ENCODE measurements around the gene MOB3B.

Gene MOB3B

GRCh38 chr9:27529316-27530278, at the start of gene MOB3B:
MOB3B (minus strand) TSS chr9:27529814; CDS start chr9:27455550, 74,264 bp downstream.
- DNase-seq (ENCODE audit: low read depth in 2 of 2), result peak; percentile 65 to 73

DNA sequence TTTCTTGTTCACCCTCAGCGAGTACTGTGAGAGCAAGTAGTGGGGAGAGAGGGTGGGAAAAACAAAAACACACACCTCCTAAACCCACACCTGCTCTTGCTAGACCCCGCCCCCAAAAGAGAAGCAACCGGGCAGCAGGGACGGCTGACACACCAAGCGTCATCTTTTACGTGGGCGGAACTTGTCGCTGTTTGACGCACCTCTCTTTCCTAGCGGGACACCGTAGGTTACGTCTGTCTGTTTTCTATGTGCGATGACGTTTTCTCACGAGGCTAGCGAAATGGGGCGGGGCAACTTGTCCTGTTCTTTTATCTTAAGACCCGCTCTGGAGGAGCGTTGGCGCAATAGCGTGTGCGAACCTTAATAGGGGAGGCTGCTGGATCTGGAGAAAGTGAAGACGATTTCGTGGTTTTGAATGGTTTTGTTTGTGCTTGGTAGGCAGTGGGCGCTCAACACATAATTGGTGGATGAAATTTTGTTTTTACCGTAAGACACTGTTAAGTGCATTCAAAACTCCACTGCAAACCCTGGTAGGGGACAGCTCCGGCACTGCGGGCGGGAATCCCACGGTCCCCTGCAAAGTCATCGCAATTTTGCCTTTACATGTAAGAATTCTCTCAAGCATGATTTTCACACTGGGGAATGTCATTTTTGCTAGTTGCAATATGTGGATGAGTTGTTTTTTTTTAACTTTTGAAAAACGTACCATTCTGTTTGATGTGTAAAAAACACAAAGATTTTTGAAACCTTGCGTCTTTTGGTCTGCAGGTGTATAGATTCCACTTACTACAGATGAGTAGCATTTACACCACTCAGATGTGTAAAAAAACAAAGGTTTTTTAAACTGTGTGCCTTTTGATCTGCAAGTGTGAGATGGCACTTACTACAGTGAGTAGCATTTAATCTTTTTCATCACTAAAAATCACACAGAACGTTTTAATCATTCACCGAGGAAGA, 44.3 kb upstream of the MOB3B start:
- peak; percentile 88 to 91 for DNase-seq (ENCODE audit: low read depth in 2 of 2)

- peak; percentile 75 for DNase-seq (ENCODE audit: low read depth in 2 of 2)
These were observed 43.5 kb upstream of the MOB3B start, which contains the start of gene C9orf72 for GRCh38 chr9:27572918-27573633. C9orf72 (minus strand) TSS chr9:27573481; CDS start chr9:27567120, 6,361 bp downstream.

DNA sequence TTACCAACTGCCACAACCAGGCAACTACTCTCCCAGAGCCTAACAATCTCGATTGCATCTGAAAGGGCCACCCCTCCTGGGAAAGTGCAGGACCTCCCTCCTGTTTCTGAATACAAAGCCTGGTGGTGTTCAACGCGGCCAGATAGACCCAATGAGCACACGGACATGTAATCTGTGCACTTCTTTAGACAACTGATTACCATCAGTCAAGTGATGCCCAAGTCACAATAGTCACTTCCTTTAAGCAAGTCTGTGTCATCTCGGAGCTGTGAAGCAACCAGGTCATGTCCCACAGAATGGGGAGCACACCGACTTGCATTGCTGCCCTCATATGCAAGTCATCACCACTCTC, 42.9 kb upstream of the MOB3B start:
- no peak for DNase-seq (ENCODE audit: low read depth in 2 of 2)

DNA sequence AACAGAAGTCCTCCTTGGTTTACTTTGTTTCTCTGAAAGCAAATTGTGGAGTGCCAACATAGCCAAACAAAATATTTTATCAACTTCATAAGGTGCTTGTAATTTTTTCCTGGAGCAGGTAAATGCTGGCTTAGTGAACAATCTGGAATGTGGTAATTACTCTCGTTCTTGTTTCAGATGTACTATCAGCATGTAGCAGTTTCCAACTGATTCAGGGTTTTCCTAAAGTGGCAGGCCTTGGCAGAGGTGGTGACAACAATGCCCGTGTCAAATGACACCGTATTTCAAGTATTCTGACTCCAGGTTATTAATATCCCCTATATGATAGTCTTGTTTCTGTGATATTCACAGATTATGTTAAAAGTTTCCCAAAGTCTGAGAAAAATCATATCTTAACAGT, 42.4 kb upstream of the MOB3B start:
- no peak for DNase-seq (ENCODE audit: low read depth in 2 of 2)

GRCh38 chr9:27571011-27571410, 41.4 kb upstream of the MOB3B start:
- no peak for DNase-seq (ENCODE audit: low read depth in 2 of 2)

GRCh38 chr9:27569406-27569805, 39.8 kb upstream of the MOB3B start:
- DNase-seq (ENCODE audit: low read depth in 2 of 2), result no peak

GRCh38 chr9:27566118-27566517, 36.5 kb upstream of the MOB3B start:
- DNase-seq (ENCODE audit: low read depth in 2 of 2), result no peak

GRCh38 chr9:27565696-27566095, 36.1 kb upstream of the MOB3B start:
- no peak for DNase-seq (ENCODE audit: low read depth in 2 of 2)

- DNase-seq (ENCODE audit: low read depth in 2 of 2), result no peak
These were observed 35.1 kb upstream of the MOB3B start for GRCh38 chr9:27564670-27565069.

DNA sequence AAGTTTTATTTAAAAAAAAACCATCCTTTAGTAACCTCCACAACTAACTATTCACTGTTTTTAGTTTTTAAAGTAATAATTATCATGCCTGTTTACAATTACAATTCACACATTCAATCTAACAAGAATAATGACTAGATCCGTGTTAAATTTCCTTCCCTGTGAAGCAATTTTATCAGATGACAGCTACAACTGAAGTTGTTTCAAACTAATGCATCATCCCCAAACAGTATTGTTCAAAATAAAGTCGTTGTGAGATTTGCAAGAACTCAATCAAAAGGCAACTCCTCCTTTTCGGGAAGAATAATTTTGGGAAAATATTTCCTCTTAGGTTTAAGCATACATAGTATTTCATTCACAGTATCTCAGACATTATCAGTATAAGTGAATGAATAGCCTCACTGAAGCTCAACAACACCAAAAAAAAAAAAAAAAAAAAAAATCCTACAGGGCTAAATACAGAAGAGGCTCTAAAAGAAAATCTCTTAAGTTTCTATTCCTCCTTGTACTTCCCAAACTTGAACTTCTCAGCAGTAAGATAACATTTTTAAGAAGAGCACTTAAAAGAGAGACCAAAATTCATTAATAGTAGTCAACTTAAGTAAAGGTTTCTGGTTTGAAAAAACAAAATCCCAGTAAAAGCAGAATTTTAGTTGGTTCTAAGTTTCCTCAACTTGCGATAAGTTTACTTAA, 34.3 kb upstream of the MOB3B start:
- no peak for DNase-seq (ENCODE audit: low read depth in 2 of 2)

- DNase-seq (ENCODE audit: low read depth in 2 of 2), result no peak
These were observed 32.1 kb upstream of the MOB3B start for GRCh38 chr9:27561685-27562084.

GRCh38 chr9:27560457-27560856, 30.8 kb upstream of the MOB3B start:
- no peak for DNase-seq (ENCODE audit: low read depth in 2 of 2)

DNA sequence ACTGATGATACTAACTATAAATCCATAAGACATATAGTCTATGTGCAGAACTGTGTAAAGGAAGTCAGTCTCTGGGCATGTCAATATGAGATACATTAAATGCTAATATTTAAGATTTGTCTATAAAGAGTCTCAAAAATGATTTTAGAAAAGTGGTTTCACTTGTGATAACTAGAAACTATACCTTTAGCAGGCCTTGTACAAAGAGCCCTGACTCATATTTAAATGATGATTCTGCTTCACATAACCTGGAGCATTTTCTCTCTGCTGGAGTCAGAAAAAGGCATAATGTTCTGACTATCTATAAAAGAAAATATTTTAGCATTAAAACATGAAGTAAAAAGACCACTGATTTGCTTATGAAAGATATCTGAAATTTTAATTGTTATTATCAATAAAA, 28.7 kb upstream of the MOB3B start:
- DNase-seq (ENCODE audit: low read depth in 2 of 2), result no peak

GRCh38 chr9:27556470-27556869, 26.9 kb upstream of the MOB3B start:
- no peak for DNase-seq (ENCODE audit: low read depth in 2 of 2)

- no peak for DNase-seq (ENCODE audit: low read depth in 2 of 2)
These were observed 25.1 kb upstream of the MOB3B start for GRCh38 chr9:27554712-27555111.

DNA sequence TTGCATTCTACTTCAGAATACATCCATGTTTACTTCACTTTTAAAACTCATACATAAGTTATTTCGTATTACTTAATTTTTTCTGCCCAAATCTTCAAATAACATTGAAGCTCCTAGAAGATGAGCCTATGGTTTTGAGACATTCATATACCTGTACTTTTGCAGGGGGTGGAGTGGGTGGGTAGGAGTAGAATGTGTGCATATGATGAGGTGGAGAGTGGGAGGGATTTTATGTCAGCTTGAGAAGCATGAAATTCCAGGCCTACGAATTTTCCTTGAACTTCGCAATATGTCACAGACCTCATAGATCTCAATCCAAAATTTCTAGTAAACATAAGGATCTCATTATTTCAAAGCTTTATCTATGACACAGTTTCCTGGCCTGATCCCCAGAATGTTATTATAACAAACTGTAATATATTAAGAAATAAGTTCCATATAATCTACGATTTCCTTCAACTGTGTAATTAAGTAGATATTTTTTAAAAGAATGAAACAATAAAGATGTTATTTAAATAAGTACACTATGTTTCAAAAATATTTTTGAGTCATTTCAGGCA, 19.7 kb upstream of the MOB3B start:
- no peak for DNase-seq (ENCODE audit: low read depth in 2 of 2)

GRCh38 chr9:27548055-27548741, 18.6 kb upstream of the MOB3B start:
- no peak for DNase-seq (ENCODE audit: low read depth in 2 of 2)

DNA sequence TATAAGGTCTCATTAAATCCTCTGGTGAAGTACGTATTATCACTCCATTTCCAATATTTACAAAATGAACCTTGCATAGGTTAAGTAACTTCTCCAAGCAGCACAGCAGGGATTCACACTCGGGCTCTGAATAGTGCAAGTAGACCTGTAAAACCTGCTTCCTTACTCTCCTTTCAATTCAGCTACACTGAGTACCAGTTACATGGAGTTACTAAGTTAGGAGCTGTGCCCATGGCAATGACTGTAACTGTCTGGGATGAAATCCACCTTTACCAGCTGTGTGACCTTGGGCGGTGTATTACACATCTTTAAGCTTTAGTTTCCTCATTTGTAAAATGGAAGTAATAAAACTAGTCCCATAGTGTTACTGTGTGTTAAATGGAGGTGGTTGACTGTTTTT, 15.9 kb upstream of the MOB3B start:
- DNase-seq (ENCODE audit: low read depth in 2 of 2), result no peak

GRCh38 chr9:27542508-27542907, 12.9 kb upstream of the MOB3B start:
- DNase-seq (ENCODE audit: low read depth in 2 of 2), result no peak
